Keratinocyte (primary cell): ENCODE data around the gene CTNND2. TPM values are rescaled to one million over a fixed set of nuclear protein-coding genes. Genes with fewer than 3 reads are reported as not detected.

Experiments used
- DNase-seq: peaks from one replicate; pipeline ENCODE4 v3.0.0-alpha.2; 2011; ENCODE audit warnings: low read depth, missing footprints, low spot score
- FAIRE-seq: peaks from 2 replicates; lab custom pipeline; 2011; peaks lifted over from hg19 to GRCh38; lab: Jason Lieb, UNC
- H2AFZ ChIP-seq: 2 replicates; pipeline ENCODE4 v1.6.0; 2012; ENCODE audit warnings: low read length, control low read depth, inconsistent platforms; ENCODE audit not compliant: control insufficient read depth
- H3K27ac ChIP-seq: 2 replicates; pipeline ENCODE4 v1.5.1; 2011; ENCODE audit warnings: low read length; ENCODE audit not compliant: control insufficient read depth, insufficient read depth
- H3K27me3 ChIP-seq: 3 replicates; pipeline ENCODE4 v1.6.0; 2011; ENCODE audit warnings: low read length; ENCODE audit not compliant: control insufficient read depth, insufficient read depth; ENCODE audit errors: extremely low read depth
- H3K36me3 ChIP-seq, 2 experiments: 2 replicates in 1 of 2; 3 replicates in 1 of 2; pipeline ENCODE4 v1.5.1; 2011; ENCODE audit warnings: low read length in 2 of 2, mild to moderate bottlenecking in 1 of 2; ENCODE audit not compliant: control insufficient read depth in 2 of 2, insufficient read depth in 2 of 2; ENCODE audit errors: extremely low read depth in 1 of 2
- H3K4me1 ChIP-seq: 3 replicates; pipeline ENCODE4 v1.5.1; 2011; ENCODE audit warnings: low read length; ENCODE audit not compliant: control insufficient read depth, insufficient read depth; ENCODE audit errors: extremely low read depth
- H3K4me2 ChIP-seq: 3 replicates; pipeline ENCODE4 v1.6.0; 2011; ENCODE audit warnings: low read depth, low read length; ENCODE audit not compliant: control insufficient read depth, insufficient read depth; ENCODE audit errors: extremely low read depth
- H3K4me3 ChIP-seq, 3 experiments: fragments of 200-600 bp in 1 of 3; sonication (generic) in 1 of 3; 2 replicates in 2 of 3; 3 replicates in 1 of 3; pipeline ENCODE4 v1.5.1; 2011 to 2016; ENCODE audit warnings: low read length in 3 of 3, mild to moderate bottlenecking in 3 of 3, control low read depth in 2 of 3, inconsistent platforms in 1 of 3, low read depth in 1 of 3, mixed read lengths in 1 of 3, mixed run types in 1 of 3, moderate library complexity in 1 of 3; ENCODE audit not compliant: control insufficient read depth in 2 of 3, insufficient read depth in 2 of 3; ENCODE audit errors: extremely low read depth in 1 of 3
- H3K79me2 ChIP-seq: 2 replicates; pipeline ENCODE4 v1.6.0; 2012; ENCODE audit warnings: low read length; ENCODE audit not compliant: control insufficient read depth, insufficient read depth
- H3K9ac ChIP-seq: 3 replicates; pipeline ENCODE4 v1.6.0; 2011; ENCODE audit warnings: low read length; ENCODE audit not compliant: control insufficient read depth, insufficient read depth; ENCODE audit errors: extremely low read depth
- H3K9me1 ChIP-seq: 3 replicates; pipeline ENCODE4 v1.6.0; 2011; ENCODE audit warnings: low read length; ENCODE audit not compliant: control insufficient read depth, insufficient read depth; ENCODE audit errors: extremely low read depth
- H3K9me3 ChIP-seq: 2 replicates; pipeline ENCODE4 v1.5.1; 2012; ENCODE audit warnings: low read depth, low read length; ENCODE audit not compliant: control insufficient read depth
- H4K20me1 ChIP-seq: 3 replicates; pipeline ENCODE4 v1.6.0; 2011; ENCODE audit warnings: low read length; ENCODE audit not compliant: control insufficient read depth, insufficient read depth; ENCODE audit errors: extremely low read depth
- CTCF ChIP-seq, 3 experiments: IDR thresholded peaks in 1 of 3; conservative IDR thresholded peaks in 1 of 3; optimal IDR thresholded peaks in 1 of 3; 2 replicates in 2 of 3; 3 replicates in 1 of 3; pipeline versions ENCODE3 to v1.5.1; 2011; ENCODE audit warnings: low read length in 3 of 3, mild to moderate bottlenecking in 3 of 3, moderate library complexity in 2 of 3, control low read depth in 1 of 3, inconsistent platforms in 1 of 3; ENCODE audit not compliant: insufficient read depth in 2 of 3; ENCODE audit errors: extremely low read depth in 1 of 3
- EZH2 ChIP-seq: IDR thresholded peaks from one replicate; pipeline ENCODE4 v1.6.1; 2012; ENCODE audit warnings: inconsistent platforms, mild to moderate bottlenecking, low read length, moderate library complexity
- dilution Hi-C: fragments of 300-500 bp; cut with MboI; formaldehyde crosslinking; loops from one replicate; pipeline ENCODE4 v1.7.0; 2020; ENCODE audit warnings: low sequenced_read_pairs; ENCODE audit not compliant: extremely low pct_ligation_motif_present
- polyA plus RNA-seq, 5 experiments: library from polyadenylated mRNA; depleted of rRNA in 3 of 5; stranded (reverse) in 3 of 5; stranded (forward) in 1 of 5; unstranded in 1 of 5; fragments of >200 nt; gene quantifications; 1 replicate in 1 of 5; 2 replicates in 3 of 5; 3 replicates in 1 of 5; pipeline versions ENCODE4 v1.2.1 to v1.2.3, GENCODE V29; 2011 to 2012; ENCODE audit warnings: missing spikeins in 2 of 5, low read depth in 1 of 5, low replicate concordance in 1 of 5

CTNND2 gene
- polyA plus RNA-seq, 1 donor (not counting 4 experiments of a cell fraction or from before 2014, with no cell fraction given), result not detected

- no peaks in the 10 kb centered on the region for H3K9me3 ChIP-seq
- H4K20me1 ChIP-seq, result no peaks in the 10 kb centered on the region
- H3K9me1 ChIP-seq, result no peaks in the 10 kb centered on the region
- no peak for TF ChIP-seq CTCF (optimal IDR thresholded peaks at IDR 0.05 in 1 of 3, IDR thresholded peaks at IDR 0.05 in 1 of 3, conservative IDR thresholded peaks at IDR 0.05 in 1 of 3; ENCODE audit: extremely low read depth in 1 of 3, insufficient read depth in 2 of 3, low read length in 3 of 3)
- no peak for TF ChIP-seq EZH2
- H3K36me3 ChIP-seq, result no peaks in the 10 kb centered on the region
- no peak overlapping the region for H2AFZ ChIP-seq
- DNase-seq (no peak), FAIRE-seq (no peak)
- no peaks in the 10 kb centered on the region for H3K27me3 ChIP-seq
- H3K79me2 ChIP-seq, result no peaks in the 10 kb centered on the region
- dilution Hi-C loops, result no loop called here
- H3K4me2 ChIP-seq, result no peak overlapping the region
- no peaks in the 10 kb centered on the region for H3K4me1 ChIP-seq
- no peak overlapping the region for H3K9ac ChIP-seq
- no peak overlapping the region for H3K27ac ChIP-seq
- H3K4me3 ChIP-seq, result no peak overlapping the region
Measured at GRCh38 chr5:11509793-11510192, 394.5 kb downstream of the CTNND2 start.

GRCh38 chr5:11507156-11507910 is 396.9 kb downstream of the CTNND2 start:
- no peak overlapping the region for H2AFZ ChIP-seq
- H3K9ac ChIP-seq, result no peak overlapping the region
- no peaks in the 10 kb centered on the region for H3K4me1 ChIP-seq
- DNase-seq, result no peak
- no peaks in the 10 kb centered on the region for H3K79me2 ChIP-seq
- H3K4me2 ChIP-seq, result no peak overlapping the region
- no peaks in the 10 kb centered on the region for H3K27me3 ChIP-seq
- TF ChIP-seq EZH2 (no peak), CTCF (optimal IDR thresholded peaks at IDR 0.05 in 1 of 3, IDR thresholded peaks at IDR 0.05 in 1 of 3, conservative IDR thresholded peaks at IDR 0.05 in 1 of 3; ENCODE audit: extremely low read depth in 1 of 3, insufficient read depth in 2 of 3, low read length in 3 of 3) (no peak)
- H3K27ac ChIP-seq, result no peak overlapping the region
- H3K36me3 ChIP-seq, result no peaks in the 10 kb centered on the region
- no peaks in the 10 kb centered on the region for H3K9me1 ChIP-seq
- FAIRE-seq, result no peak
- no peaks in the 10 kb centered on the region for H3K9me3 ChIP-seq
- H3K4me3 ChIP-seq, result no peak overlapping the region
- H4K20me1 ChIP-seq, result no peaks in the 10 kb centered on the region
- dilution Hi-C loops, result no loop called here
